ENCODE data around the gene LRRC4. TPM values are rescaled to one million over a fixed set of nuclear protein-coding genes. Genes with fewer than 3 reads are reported as not detected.

Gene LRRC4
- total RNA-seq, 1 experiment from 2014 or later, result 0.26 TPM

DNA sequence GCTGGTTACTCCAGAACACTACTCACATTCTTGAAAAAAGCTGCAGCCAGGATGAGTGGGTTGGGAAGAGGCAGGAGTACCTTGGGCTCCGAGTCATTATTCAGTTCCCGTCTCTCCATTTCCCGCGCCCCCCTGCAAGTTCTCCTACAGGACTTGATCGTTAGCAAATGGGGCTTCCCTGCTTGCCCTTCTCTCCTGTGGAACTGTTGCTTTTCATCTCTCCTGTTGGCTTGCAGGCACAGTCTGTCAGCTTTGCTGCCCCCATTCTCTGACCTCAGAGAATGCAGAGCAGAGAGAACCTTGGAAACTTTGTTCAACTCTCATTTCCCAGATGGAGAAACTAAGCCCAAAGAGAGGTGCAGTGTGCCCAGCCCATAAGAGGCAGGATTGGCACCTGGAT, 35.6 kb upstream of the LRRC4 start:
- no peak overlapping the region for H3K4me3 ChIP-seq (ENCODE audit: low read length)
- H3K36me3 ChIP-seq (ENCODE audit: low read depth, low read length), result no peaks in the 10 kb centered on the region
- intact Hi-C loops (cut with micrococcal nuclease), result no loop called here
- ChIA-PET CTCF (no interaction called here), POLR2A (ENCODE audit: unreplicated experiment) (no interaction called here)
- H4K20me1 ChIP-seq (ENCODE audit: low read length), result no peaks in the 10 kb centered on the region
- no peaks in the 10 kb centered on the region for H3F3A ChIP-seq (ENCODE audit: low read length, unreplicated experiment)
- no peak overlapping the region for H3K4me2 ChIP-seq (ENCODE audit: low read length)
- DNase-seq (no peak), ATAC-seq (no peak)
- no peak overlapping the region for H3K27ac ChIP-seq (ENCODE audit: low read length)
- BruUV-seq (replicated peaks), result no TSS peak
- no peaks in the 10 kb centered on the region for H3K27me3 ChIP-seq (ENCODE audit: low read length)
- no peaks in the 10 kb centered on the region for H3K79me2 ChIP-seq (ENCODE audit: low read length)
- no peaks in the 10 kb centered on the region for H3K4me1 ChIP-seq (ENCODE audit: insufficient read depth, low read length)
- no peaks in the 10 kb centered on the region for H3K9me2 ChIP-seq (replicated peaks; ENCODE audit: low read length)
- H3K9ac ChIP-seq (ENCODE audit: low read length), result no peak overlapping the region
- no peaks in the 10 kb centered on the region for H3K9me3 ChIP-seq (ENCODE audit: low read length)
- no peak overlapping the region for H2AFZ ChIP-seq (ENCODE audit: low read length)
- TF ChIP-seq EZH2phosphoT487 (IDR thresholded peaks at IDR 0.05; ENCODE audit: borderline replicate concordance, low read length) (no peak), EZH2 (IDR thresholded peaks at IDR 0.05; ENCODE audit: low read length, unreplicated experiment) (no peak)
- TF ChIP-seq, protein P1, sequence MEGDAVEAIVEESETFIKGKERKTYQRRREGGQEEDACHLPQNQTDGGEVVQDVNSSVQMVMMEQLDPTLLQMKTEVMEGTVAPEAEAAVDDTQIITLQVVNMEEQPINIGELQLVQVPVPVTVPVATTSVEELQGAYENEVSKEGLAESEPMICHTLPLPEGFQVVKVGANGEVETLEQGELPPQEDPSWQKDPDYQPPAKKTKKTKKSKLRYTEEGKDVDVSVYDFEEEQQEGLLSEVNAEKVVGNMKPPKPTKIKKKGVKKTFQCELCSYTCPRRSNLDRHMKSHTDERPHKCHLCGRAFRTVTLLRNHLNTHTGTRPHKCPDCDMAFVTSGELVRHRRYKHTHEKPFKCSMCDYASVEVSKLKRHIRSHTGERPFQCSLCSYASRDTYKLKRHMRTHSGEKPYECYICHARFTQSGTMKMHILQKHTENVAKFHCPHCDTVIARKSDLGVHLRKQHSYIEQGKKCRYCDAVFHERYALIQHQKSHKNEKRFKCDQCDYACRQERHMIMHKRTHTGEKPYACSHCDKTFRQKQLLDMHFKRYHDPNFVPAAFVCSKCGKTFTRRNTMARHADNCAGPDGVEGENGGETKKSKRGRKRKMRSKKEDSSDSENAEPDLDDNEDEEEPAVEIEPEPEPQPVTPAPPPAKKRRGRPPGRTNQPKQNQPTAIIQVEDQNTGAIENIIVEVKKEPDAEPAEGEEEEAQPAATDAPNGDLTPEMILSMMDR (conservative IDR thresholded peaks at IDR 0.05; ENCODE audit: low read depth, low read length), result no peak

DNA sequence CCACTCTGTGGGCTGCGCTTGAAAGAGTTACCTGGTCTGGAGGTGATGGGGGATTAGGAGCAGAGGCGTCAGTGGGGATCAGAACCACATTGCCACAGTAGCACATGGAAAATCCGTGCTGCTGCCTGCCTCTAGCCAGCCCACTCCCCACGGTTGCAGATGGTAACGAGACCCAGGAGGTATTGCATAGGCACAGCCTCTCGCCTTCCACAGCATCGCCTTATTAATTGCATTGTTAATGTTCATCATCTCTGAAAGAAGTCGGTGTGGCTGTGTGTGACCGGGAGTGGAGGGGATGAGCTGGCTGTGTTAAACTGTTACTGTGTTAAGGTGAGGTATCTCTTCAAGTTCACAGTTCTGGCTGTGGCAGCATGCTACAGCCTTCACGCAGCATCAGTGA, 35.2 kb upstream of the LRRC4 start:
- Histone ChIP-seq H3K27ac (ENCODE audit: low read length) (no peak overlapping the region), H3K27me3 (ENCODE audit: low read length) (no peaks in the 10 kb centered on the region), H3K9me2 (replicated peaks; ENCODE audit: low read length) (no peaks in the 10 kb centered on the region), H3F3A (ENCODE audit: low read length, unreplicated experiment) (no peaks in the 10 kb centered on the region), H3K36me3 (ENCODE audit: low read depth, low read length) (no peaks in the 10 kb centered on the region), H3K4me3 (ENCODE audit: low read length) (no peak overlapping the region), H3K79me2 (ENCODE audit: low read length) (no peaks in the 10 kb centered on the region), H3K9ac (ENCODE audit: low read length) (no peak overlapping the region), H2AFZ (ENCODE audit: low read length) (no peak overlapping the region), H3K9me3 (ENCODE audit: low read length) (no peaks in the 10 kb centered on the region), H3K4me1 (ENCODE audit: insufficient read depth, low read length) (no peaks in the 10 kb centered on the region), H4K20me1 (ENCODE audit: low read length) (no peaks in the 10 kb centered on the region), H3K4me2 (ENCODE audit: low read length) (no peak overlapping the region)
- intact Hi-C loops (cut with micrococcal nuclease), result no loop called here
- ATAC-seq, result no peak
- TF ChIP-seq EZH2phosphoT487 (IDR thresholded peaks at IDR 0.05; ENCODE audit: borderline replicate concordance, low read length) (no peak), EZH2 (IDR thresholded peaks at IDR 0.05; ENCODE audit: low read length, unreplicated experiment) (no peak)
- TF ChIP-seq, protein P1 (conservative IDR thresholded peaks at IDR 0.05; ENCODE audit: low read depth, low read length), result no peak
- no TSS peak for BruUV-seq (replicated peaks)
- no peak for DNase-seq
- CTCF ChIA-PET, result no interaction called here
- POLR2A ChIA-PET (ENCODE audit: unreplicated experiment), result no interaction called here

- H3K4me3 ChIP-seq (ENCODE audit: low read length), result no peak overlapping the region
- H3K9me3 ChIP-seq (ENCODE audit: low read length), result no peaks in the 10 kb centered on the region
- TF ChIP-seq EZH2 (IDR thresholded peaks at IDR 0.05; ENCODE audit: low read length, unreplicated experiment) (no peak), EZH2phosphoT487 (IDR thresholded peaks at IDR 0.05; ENCODE audit: borderline replicate concordance, low read length) (no peak)
- TF ChIP-seq, protein P1 (conservative IDR thresholded peaks at IDR 0.05; ENCODE audit: low read depth, low read length), result no peak
- no peaks in the 10 kb centered on the region for H3K4me1 ChIP-seq (ENCODE audit: insufficient read depth, low read length)
- H3K27ac ChIP-seq (ENCODE audit: low read length), result no peak overlapping the region
- H3K27me3 ChIP-seq (ENCODE audit: low read length), result no peaks in the 10 kb centered on the region
- BruUV-seq (replicated peaks), result no TSS peak
- H3F3A ChIP-seq (ENCODE audit: low read length, unreplicated experiment), result no peaks in the 10 kb centered on the region
- no peaks in the 10 kb centered on the region for H3K36me3 ChIP-seq (ENCODE audit: low read depth, low read length)
- ATAC-seq, result no peak
- CTCF ChIA-PET, result no interaction called here
- H2AFZ ChIP-seq (ENCODE audit: low read length), result no peak overlapping the region
- intact Hi-C loops (cut with micrococcal nuclease), result no loop called here
- H3K79me2 ChIP-seq (ENCODE audit: low read length), result no peaks in the 10 kb centered on the region
- DNase-seq, result no peak
- H3K4me2 ChIP-seq (ENCODE audit: low read length), result no peak overlapping the region
- POLR2A ChIA-PET (ENCODE audit: unreplicated experiment), result no interaction called here
- H4K20me1 ChIP-seq (ENCODE audit: low read length), result no peaks in the 10 kb centered on the region
- H3K9me2 ChIP-seq (replicated peaks; ENCODE audit: low read length), result no peaks in the 10 kb centered on the region
- no peak overlapping the region for H3K9ac ChIP-seq (ENCODE audit: low read length)
Observed at GRCh38 chr7:128065872-128066271, 34.6 kb upstream of the LRRC4 start.
